GM12873 (cell line): ENCODE results near the gene NUBP1.

Experiments used
- TF ChIP-seq, protein P1 (sequence below): IDR thresholded peaks from 2 replicates; pipeline ENCODE4 v1.5.1; 2012; ENCODE audit warnings: low read depth, mild to moderate bottlenecking, moderate library complexity, low read length, control low read depth; ENCODE audit not compliant: insufficient read depth; ENCODE audit errors: missing control alignments

Gene NUBP1

DNA sequence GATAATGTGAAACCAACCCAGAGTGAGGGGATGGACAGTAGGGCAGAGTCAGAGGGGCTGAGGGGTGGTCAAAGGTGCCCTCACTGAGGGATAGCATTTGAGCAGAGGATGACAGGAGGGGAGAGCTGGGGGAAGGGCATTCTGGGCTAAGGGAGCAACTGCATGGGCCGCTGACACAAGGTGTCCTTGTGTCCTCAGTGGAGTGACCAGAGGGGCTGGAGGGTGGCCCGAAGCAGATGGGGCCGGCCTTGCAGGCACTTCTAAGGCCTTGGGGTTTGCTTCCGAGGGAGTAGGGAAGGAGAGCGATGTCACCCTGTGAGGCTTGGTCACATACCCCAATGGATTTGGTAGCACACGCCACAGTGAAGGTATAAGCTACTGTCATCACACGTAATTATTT, 10.0 kb downstream of the NUBP1 start:
- TF ChIP-seq, protein P1, sequence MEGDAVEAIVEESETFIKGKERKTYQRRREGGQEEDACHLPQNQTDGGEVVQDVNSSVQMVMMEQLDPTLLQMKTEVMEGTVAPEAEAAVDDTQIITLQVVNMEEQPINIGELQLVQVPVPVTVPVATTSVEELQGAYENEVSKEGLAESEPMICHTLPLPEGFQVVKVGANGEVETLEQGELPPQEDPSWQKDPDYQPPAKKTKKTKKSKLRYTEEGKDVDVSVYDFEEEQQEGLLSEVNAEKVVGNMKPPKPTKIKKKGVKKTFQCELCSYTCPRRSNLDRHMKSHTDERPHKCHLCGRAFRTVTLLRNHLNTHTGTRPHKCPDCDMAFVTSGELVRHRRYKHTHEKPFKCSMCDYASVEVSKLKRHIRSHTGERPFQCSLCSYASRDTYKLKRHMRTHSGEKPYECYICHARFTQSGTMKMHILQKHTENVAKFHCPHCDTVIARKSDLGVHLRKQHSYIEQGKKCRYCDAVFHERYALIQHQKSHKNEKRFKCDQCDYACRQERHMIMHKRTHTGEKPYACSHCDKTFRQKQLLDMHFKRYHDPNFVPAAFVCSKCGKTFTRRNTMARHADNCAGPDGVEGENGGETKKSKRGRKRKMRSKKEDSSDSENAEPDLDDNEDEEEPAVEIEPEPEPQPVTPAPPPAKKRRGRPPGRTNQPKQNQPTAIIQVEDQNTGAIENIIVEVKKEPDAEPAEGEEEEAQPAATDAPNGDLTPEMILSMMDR = no peak

DNA sequence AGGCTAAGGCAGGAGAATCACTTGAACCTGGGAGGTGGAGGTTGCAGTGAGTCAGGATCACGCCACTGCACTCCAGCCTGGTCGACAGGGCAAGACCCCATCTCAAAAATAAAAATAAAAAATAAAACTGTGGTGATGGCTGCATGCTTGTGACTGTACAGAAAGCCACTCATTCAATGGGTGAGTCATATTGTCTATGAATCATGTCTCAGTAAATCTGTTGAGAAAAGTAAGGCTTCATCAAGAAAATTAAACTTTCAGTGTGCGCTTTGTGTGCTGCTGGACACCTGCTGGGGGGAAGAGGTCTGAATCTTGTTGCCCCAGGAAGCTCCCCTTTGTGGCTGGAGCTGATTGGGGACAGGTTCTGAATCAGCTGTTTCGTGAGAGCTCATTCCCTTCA, 11.3 kb downstream of the NUBP1 start:
- TF ChIP-seq, protein P1 = no peak

DNA sequence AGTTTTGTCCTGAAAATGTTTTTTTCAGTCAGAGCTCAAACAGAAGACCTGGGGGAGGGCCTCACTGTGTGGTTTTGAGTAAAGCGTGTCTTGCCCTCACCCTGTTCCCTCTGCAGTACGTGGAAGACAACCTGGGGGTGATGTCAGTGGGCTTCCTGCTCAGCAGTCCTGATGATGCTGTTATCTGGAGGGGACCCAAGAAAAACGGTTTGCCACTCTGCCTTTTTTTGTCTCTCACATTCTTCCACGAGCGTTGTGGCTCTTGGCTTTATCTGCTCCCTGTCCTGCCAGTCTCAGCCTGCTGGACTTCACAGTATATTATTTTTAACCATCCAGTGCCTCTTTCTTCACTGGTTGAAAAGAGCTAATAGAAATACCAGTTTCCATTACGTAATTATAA, 12.9 kb downstream of the NUBP1 start:
- TF ChIP-seq, protein P1 = no peak

DNA sequence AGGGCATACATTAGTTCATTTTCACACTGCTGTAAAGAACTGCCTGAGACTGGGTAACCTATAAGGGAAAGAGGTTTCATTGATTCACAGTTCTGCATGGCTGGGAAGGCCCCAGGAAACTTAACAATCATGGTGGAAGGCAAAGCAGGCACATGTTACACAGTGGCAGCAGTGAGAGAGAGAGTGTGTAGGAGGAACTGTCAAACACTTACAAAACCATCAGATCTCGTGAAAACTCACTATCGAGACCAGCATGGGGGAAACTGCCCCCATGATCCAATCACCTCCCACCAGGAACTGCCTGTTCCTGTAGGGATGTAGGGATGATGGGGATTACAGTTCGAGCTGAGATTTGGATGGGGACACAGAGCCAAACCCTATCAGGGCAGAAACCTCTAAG, 17.2 kb downstream of the NUBP1 start:
- TF ChIP-seq, protein P1 = no peak

DNA sequence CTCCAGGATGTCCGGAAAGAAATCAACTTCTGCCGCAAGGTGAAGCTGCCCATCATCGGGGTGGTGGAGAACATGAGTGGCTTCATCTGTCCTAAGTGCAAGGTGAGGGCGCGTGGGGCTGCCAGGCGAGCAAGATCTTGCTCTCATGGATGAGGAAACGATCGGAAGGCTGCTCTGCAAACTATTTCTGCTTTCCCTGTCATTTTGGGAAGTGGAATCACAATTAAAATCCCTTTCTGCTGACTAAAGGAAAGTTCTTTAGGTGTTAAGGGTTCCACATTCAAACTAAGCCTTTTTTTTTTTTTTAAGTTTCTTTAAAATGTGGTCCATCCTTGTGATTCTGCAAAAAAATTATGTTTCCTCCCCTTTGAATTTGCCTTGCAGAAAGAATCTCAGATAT, 17.7 kb downstream of the NUBP1 start:
- TF ChIP-seq, protein P1 = no peak

DNA sequence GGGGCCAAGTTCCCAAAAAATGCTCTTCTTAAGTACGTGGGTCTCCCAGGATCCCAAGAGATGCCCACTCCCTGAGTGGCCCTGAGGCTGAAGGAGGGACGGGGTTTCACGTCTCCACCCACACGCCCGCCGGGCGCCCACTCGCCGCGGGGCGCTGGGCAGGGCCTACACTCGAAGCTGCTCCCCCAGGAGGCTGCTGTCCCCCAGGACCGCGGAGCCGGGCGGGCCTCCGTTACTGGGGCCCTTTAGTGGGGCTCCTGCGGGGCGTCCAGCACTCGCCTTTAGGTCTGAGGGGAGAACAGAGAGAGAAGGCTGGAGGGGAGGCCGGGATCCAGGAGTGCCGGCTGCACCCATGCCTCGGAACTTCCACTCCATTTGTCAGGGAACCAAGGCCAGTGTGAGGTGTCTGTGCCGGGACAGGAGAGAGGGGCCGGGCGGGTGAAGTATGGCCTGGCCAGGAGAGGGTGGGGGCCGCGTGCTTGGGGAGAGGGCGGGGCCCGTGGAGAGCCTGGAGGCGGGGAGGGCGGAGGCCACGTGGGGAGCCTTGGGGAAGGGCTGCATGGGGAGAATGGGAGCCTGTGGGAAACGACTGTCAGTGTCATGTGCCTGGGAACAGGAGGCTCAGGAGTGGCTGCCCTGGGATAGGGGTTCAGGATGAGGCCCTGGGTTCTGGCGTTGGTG, 18.8 kb downstream of the NUBP1 start:
- TF ChIP-seq, protein P1 = no peak

DNA sequence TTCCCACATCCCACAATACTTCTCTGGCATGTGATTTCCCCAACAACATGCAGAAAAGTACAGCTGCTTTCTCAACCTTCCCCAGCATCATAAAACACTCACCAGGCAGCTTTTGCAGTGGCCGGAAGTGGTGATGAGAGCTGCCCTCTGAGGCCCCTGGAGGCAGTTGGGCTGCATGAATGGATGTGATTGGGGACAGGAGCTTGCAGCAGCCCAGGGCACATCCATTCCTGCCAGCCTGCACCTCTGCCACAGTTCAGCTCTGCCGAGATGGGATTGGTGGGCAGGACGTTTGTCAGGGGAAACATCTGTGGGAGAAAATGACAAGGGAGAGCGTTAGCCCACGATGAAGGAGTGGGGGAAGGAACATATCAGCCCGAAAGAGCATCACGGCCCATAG, 19.8 kb downstream of the NUBP1 start:
- TF ChIP-seq, protein P1 = no peak
